Colonic mucosa (tissue), 4 donors: Measurements from ENCODE around the gene RUNX2. TPM values are rescaled to one million over a fixed set of nuclear protein-coding genes. Genes with fewer than 3 reads are reported as not detected.

ENCODE experiments used
- DNase-seq: peaks from one replicate; pipeline ENCODE4 v3.0.0-alpha.2; 2020
- H3K27ac ChIP-seq: fragments of 200-600 bp; one replicate; pipeline ENCODE4 v1.8.0; 2021
- H3K27me3 ChIP-seq: fragments of 200-600 bp; one replicate; pipeline ENCODE4 v1.8.0; 2021
- H3K36me3 ChIP-seq: fragments of 200-600 bp; one replicate; pipeline ENCODE4 v1.8.0; 2021
- H3K4me1 ChIP-seq: fragments of 200-600 bp; one replicate; pipeline ENCODE4 v1.8.0; 2021; ENCODE audit warnings: mild to moderate bottlenecking
- H3K4me3 ChIP-seq: fragments of 200-600 bp; one replicate; pipeline ENCODE4 v1.8.0; 2021
- H3K9ac ChIP-seq, 2 donors: one replicate each; pipeline ENCODE4 v1.7.0; 2013; ENCODE audit warnings: control low read depth in 2 of 2, low read depth in 2 of 2, low read length in 2 of 2
- H3K9me3 ChIP-seq: fragments of 200-600 bp; one replicate; pipeline ENCODE4 v1.8.0; 2021
- CTCF ChIP-seq: fragments of 200-600 bp; IDR thresholded peaks from one replicate; pipeline ENCODE4 v1.8.0; 2022; ENCODE audit warnings: antibody characterized with exemption, mild to moderate bottlenecking
- intact Hi-C: fragments of 100-400 bp; cut with DNase I; formaldehyde crosslinking; loops from one replicate; pipeline ENCODE4 v1.14.1; 2022
- total RNA-seq, 2 donors: library from RNA; stranded (reverse); fragmentation: NEBNext Ultra II Directional in 1 of 2; extraction: Animal tissue kit (Norgen Biotek cat#: 25700) in 1 of 2; gene quantifications; one replicate each; pipeline ENCODE4 v1.2.1, GENCODE V29; 2021
- donor health status: healthy.
- donor health status: DM: no; HTN: no; CAD: no.
- donor health status: DM: no; HTN: no; CAD: no.

RUNX2 gene
- total RNA-seq, 2 donors from 2014 or later, result 1.7 to 2.6 TPM

DNA sequence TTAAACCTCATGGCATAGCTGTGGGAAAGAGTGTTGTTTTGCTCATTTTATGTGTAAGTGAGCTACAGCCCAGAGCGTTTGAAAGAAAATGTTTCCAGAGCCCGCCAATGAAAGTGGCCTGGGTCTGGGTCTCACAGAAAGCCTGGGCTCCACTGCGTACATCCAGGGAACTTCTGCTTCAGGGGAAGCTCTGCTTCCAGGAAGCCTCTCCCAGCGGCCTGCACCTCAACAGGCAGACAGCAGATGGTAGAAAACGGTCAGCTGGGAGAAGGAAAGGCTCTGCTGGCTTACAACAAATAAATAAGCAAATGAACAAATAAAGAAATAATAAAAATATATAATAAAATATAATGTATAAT, 320.1 kb downstream of the RUNX2 start:
- Histone ChIP-seq H3K4me3 (no peak overlapping the region), H3K27me3 (no peaks in the 10 kb centered on the region), H3K27ac (no peak overlapping the region), H3K4me1 (no peaks in the 10 kb centered on the region), H3K36me3 (no peaks in the 10 kb centered on the region), H3K9ac (no peak overlapping the region), H3K9me3 (no peaks in the 10 kb centered on the region)
- TF ChIP-seq CTCF, result no peak
- DNase-seq, result no peak
- intact Hi-C loops, result no loop called here

DNA sequence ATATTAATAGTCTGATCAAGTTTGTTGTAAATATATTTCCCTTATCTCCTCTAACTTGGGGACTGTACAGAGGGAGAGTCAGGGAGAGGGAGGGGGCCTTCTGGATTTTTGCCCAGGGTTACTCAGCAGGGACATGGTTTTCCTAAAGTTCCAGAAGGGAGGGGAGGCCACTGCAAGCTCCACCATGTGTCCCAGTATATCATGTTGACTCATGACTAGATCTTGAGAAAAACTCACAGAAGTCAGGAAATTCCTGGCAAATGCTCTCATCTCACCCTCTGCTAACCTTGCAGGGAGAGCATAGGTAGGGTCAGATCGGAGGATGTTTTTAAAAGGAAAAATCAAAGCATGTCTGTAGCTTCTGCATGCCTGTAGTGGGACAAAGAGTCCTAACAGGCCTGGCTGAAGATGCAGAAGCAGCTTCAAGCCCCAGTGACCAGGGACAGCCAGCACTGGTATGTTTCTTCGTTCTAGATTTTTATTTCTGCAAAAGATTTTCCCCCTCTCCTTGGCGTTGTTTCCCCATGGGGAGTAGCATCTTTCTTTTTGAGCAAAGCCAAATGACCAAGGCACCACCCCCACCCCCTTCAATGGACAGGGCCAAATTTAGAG, 322.5 kb downstream of the RUNX2 start:
- no peak for TF ChIP-seq CTCF
- intact Hi-C loops, result no loop called here
- no peak overlapping the region for H3K9ac ChIP-seq

DNA sequence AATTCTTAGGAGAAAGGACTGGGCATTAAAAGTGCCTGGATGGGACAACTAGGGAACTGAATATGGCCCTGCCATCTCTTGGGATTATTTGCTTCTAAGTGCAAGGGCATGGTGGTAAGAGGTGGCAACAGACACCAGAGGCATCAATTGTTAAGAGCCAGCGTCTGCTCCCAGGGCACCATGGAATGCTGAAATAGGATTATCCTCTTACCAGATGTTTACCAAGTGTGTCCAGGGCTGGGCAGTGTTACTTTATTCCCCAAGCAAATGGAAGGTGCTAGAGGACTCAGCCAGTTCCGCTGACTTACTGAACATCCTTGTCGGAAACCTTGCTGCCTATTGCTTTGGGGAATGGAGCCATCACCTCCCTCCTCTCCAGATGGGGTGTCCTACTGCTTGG, 323.2 kb downstream of the RUNX2 start:
- Histone ChIP-seq H3K9ac (no peak overlapping the region), H3K4me1 (no peaks in the 10 kb centered on the region), H3K4me3 (no peak overlapping the region), H3K36me3 (no peaks in the 10 kb centered on the region), H3K27me3 (no peaks in the 10 kb centered on the region), H3K9me3 (no peaks in the 10 kb centered on the region), H3K27ac (no peak overlapping the region)
- no peak for TF ChIP-seq CTCF
- intact Hi-C loops, result no loop called here
- DNase-seq, result no peak

More for the DNA sequence above, 322.5 kb downstream of the RUNX2 start:
- Histone ChIP-seq H3K4me3 (no peak overlapping the region), H3K4me1 (no peaks in the 10 kb centered on the region), H3K36me3 (no peaks in the 10 kb centered on the region), H3K9me3 (no peaks in the 10 kb centered on the region), H3K27me3 (no peaks in the 10 kb centered on the region), H3K27ac (no peak overlapping the region)
- DNase-seq, result no peak

- intact Hi-C loops, result no loop called here
- no peak for TF ChIP-seq CTCF
Measured at GRCh38 chr6:45652416-45652815, 324.3 kb downstream of the RUNX2 start.

GRCh38 chr6:45653117-45653883, 325.2 kb downstream of the RUNX2 start:
- no peak for DNase-seq
- H3K9ac ChIP-seq, result no peak overlapping the region
- no peak overlapping the region for H3K27ac ChIP-seq
- no peaks in the 10 kb centered on the region for H3K4me1 ChIP-seq
- intact Hi-C loops, result no loop called here
- H3K27me3 ChIP-seq, result no peaks in the 10 kb centered on the region
- H3K36me3 ChIP-seq, result no peaks in the 10 kb centered on the region
- no peak overlapping the region for H3K4me3 ChIP-seq
- TF ChIP-seq CTCF, result no peak
- H3K9me3 ChIP-seq, result no peaks in the 10 kb centered on the region

More at GRCh38 chr6:45652416-45652815, 324.3 kb downstream of the RUNX2 start:
- H3K36me3 ChIP-seq, result no peaks in the 10 kb centered on the region
- no peak overlapping the region for H3K4me3 ChIP-seq
- no peaks in the 10 kb centered on the region for H3K27me3 ChIP-seq
- no peaks in the 10 kb centered on the region for H3K9me3 ChIP-seq
- no peak overlapping the region for H3K9ac ChIP-seq
- no peak overlapping the region for H3K27ac ChIP-seq
- no peak for DNase-seq
- no peaks in the 10 kb centered on the region for H3K4me1 ChIP-seq
